WERI-Rb-1 (cell line): ENCODE results near the gene APOC1.

ENCODE experiments used
- DNase-seq: peaks from one replicate; pipeline ENCODE4 v3.0.0-alpha.2; 2020
- H3K27ac ChIP-seq: fragments of 250-450 bp; sonication (Bioruptor Pico); 2 replicates; pipeline ENCODE4 v1.5.1; 2020; ENCODE audit warnings: mild to moderate bottlenecking, moderate library complexity
- H3K27me3 ChIP-seq: fragments of 250-450 bp; sonication (Bioruptor Pico); 2 replicates; pipeline ENCODE4 v1.5.1; 2021; ENCODE audit warnings: mild to moderate bottlenecking, low read depth, moderate library complexity; ENCODE audit not compliant: insufficient read depth, severe bottlenecking
- H3K36me3 ChIP-seq: fragments of 250-450 bp; sonication (Bioruptor Pico); 2 replicates; pipeline ENCODE4 v1.5.1; 2020; ENCODE audit warnings: mild to moderate bottlenecking, moderate library complexity
- H3K4me3 ChIP-seq: 2 replicates; pipeline ENCODE4 v1.5.1; 2011; ENCODE audit warnings: low read depth, mild to moderate bottlenecking, control low read depth, low read length
- H3K9me3 ChIP-seq: fragments of 250-450 bp; sonication (Bioruptor Pico); 2 replicates; pipeline ENCODE4 v1.5.1; 2021; ENCODE audit warnings: mild to moderate bottlenecking, moderate library complexity; ENCODE audit not compliant: severe bottlenecking
- CTCF ChIP-seq: IDR thresholded peaks from 2 replicates; pipeline ENCODE4 v1.5.1; 2011; ENCODE audit warnings: low read depth, mild to moderate bottlenecking, control low read depth, inconsistent platforms, low read length

Gene APOC1

GRCh38 chr19:44939668-44940067, 25.3 kb downstream of the APOC1 start:
- Histone ChIP-seq H3K4me3 (no peak overlapping the region), H3K27ac (no peak overlapping the region), H3K9me3 (no peaks in the 10 kb centered on the region), H3K36me3 (no peaks in the 10 kb centered on the region), H3K27me3 (no peaks in the 10 kb centered on the region)
- no peak for TF ChIP-seq CTCF
- no peak for DNase-seq

- Histone ChIP-seq H3K4me3 (no peak within 1 kb of the TSS), H3K9me3 (no peaks in the 10 kb centered on the region), H3K27ac (no peak within 1 kb of the TSS), H3K36me3 (no peaks in the 10 kb centered on the region), H3K27me3 (no peaks in the 10 kb centered on the region)
- DNase-seq, result no peak
- TF ChIP-seq CTCF, result no peak
Observed at GRCh38 chr19:44942067-44942571, 27.7 kb downstream of the APOC1 start, which contains the start of gene APOC4. TSS of gene APOC4 (plus strand) at chr19:44942237. CDS start at chr19:44942278, 41 bp downstream.

- H3K27me3 ChIP-seq, result no peaks in the 10 kb centered on the region
- TF ChIP-seq CTCF, result no peak
- no peaks in the 10 kb centered on the region for H3K36me3 ChIP-seq
- no peak for DNase-seq
- no peak overlapping the region for H3K4me3 ChIP-seq
- no peaks in the 10 kb centered on the region for H3K9me3 ChIP-seq
- H3K27ac ChIP-seq, result no peak overlapping the region
Observed at GRCh38 chr19:44943801-44944249, 29.4 kb downstream of the APOC1 start.

GRCh38 chr19:44947041-44947581, 32.7 kb downstream of the APOC1 start:
- Histone ChIP-seq H3K9me3 (no peaks in the 10 kb centered on the region), H3K27me3 (no peaks in the 10 kb centered on the region), H3K4me3 (no peak overlapping the region), H3K36me3 (no peaks in the 10 kb centered on the region; the same call in 1 of the 2 replicates), H3K27ac (no peak overlapping the region)
- no peak for TF ChIP-seq CTCF
- no peak for DNase-seq

- H3K27me3 ChIP-seq, result no peaks in the 10 kb centered on the region
Observed at GRCh38 chr19:44948237-44948636, 33.8 kb downstream of the APOC1 start.

More at GRCh38 chr19:44948237-44948636, 33.8 kb downstream of the APOC1 start:
- Histone ChIP-seq H3K36me3 (no peaks in the 10 kb centered on the region; the same call in 1 of the 2 replicates), H3K27ac (no peak overlapping the region), H3K9me3 (no peaks in the 10 kb centered on the region), H3K4me3 (no peak overlapping the region)
- TF ChIP-seq CTCF, result no peak
- DNase-seq, result no peak
